Spleen (tissue), 11 donors: ENCODE results near the gene COX7A2L. TPM values are rescaled to one million over a fixed set of nuclear protein-coding genes. Genes with fewer than 3 reads are reported as not detected.

Experiments
- DNase-seq: peaks from one replicate; pipeline ENCODE4 v3.0.0-alpha.2; 2020
- H3K27ac ChIP-seq, 8 donors: fragments of 200-600 bp; sonication (generic) in 7 of 8; 1 replicate in 4 of 8; 2 replicates in 4 of 8; pipeline versions ENCODE4 v1.5.0 to v1.8.0; 2016 to 2021; ENCODE audit warnings: inconsistent platforms in 4 of 8, mild to moderate bottlenecking in 4 of 8, moderate library complexity in 1 of 8
- H3K27me3 ChIP-seq, 7 donors: fragments of 200-600 bp; sonication (generic) in 6 of 7; replicated peaks in 1 of 7; 1 replicate in 4 of 7; 2 replicates in 3 of 7; pipeline versions ENCODE4 v1.5.0 to v1.8.0; 2016 to 2021; ENCODE audit warnings: inconsistent platforms in 3 of 7, mild to moderate bottlenecking in 1 of 7
- H3K36me3 ChIP-seq, 6 donors: fragments of 200-600 bp; sonication (generic) in 5 of 6; 1 replicate in 4 of 6; 2 replicates in 2 of 6; pipeline versions ENCODE4 v1.5.0 to v1.8.0; 2016 to 2021; ENCODE audit warnings: inconsistent platforms in 2 of 6
- H3K4me1 ChIP-seq, 6 donors: fragments of 200-600 bp; sonication (generic) in 5 of 6; 1 replicate in 3 of 6; 2 replicates in 3 of 6; pipeline versions ENCODE4 v1.5.0 to v1.8.0; 2016 to 2021; ENCODE audit warnings: inconsistent platforms in 3 of 6
- H3K4me3 ChIP-seq, 8 donors: fragments of 200-600 bp; sonication (generic) in 7 of 8; 1 replicate in 4 of 8; 2 replicates in 4 of 8; pipeline versions ENCODE4 v1.5.0 to v1.8.0; 2016 to 2021; ENCODE audit warnings: inconsistent platforms in 4 of 8, mild to moderate bottlenecking in 4 of 8, moderate library complexity in 2 of 8
- H3K9me3 ChIP-seq, 8 donors: fragments of 200-600 bp; sonication (generic) in 7 of 8; 1 replicate in 4 of 8; 2 replicates in 4 of 8; pipeline versions ENCODE4 v1.5.0 to v1.8.0; 2016 to 2021; ENCODE audit warnings: inconsistent platforms in 4 of 8
- POLR2A ChIP-seq, 3 donors: fragments of 450-650 bp; IDR thresholded peaks; one replicate each; pipeline ENCODE4 v1.5.1; 2017; ENCODE audit warnings: antibody characterized with exemption in 3 of 3, mild to moderate bottlenecking in 1 of 3
- POLR2AphosphoS5 ChIP-seq, 3 donors: sonication (generic); formaldehyde crosslinking; IDR thresholded peaks; one replicate each; pipeline ENCODE4 v1.5.1; 2017; ENCODE audit warnings: antibody characterized with exemption in 3 of 3
- WGBS, 5 donors: extraction: QIAGEN DNeasy Blood & Tissue Kit in 3 of 5; methylation state at CpG; one replicate each; pipeline versions ENCODE4 v1.1.5 to v1.1.7; 2013 to 2018; 5-methylcytosine and 5-hydroxymethylcytosine counted together
- intact Hi-C: fragments of 100-400 bp; cut with DNase I; formaldehyde crosslinking; loops from one replicate; pipeline ENCODE4 v1.15.0; 2023; ENCODE audit warnings: low total_unique reads
- polyA plus RNA-seq, 3 donors: library from polyadenylated mRNA; stranded (reverse); fragments of 200-250 nt; gene quantifications; one replicate each; pipeline ENCODE4 v1.2.1, GENCODE V29; 2013
- total RNA-seq, 7 donors: library from RNA; depleted of rRNA in 3 of 7; stranded (reverse); fragments of >200 nt in 3 of 7; fragmentation: NEBNext Ultra II Directional in 4 of 7; extraction: Animal tissue kit (Norgen Biotek cat#: 25700) in 4 of 7; gene quantifications; one replicate each; pipeline versions ENCODE4 v1.1.0 to v1.2.1, GENCODE V29; 2016 to 2021
- TF ChIP-seq, protein P1 (sequence below), 11 experiments: fragments of 200-600 bp in 7 of 11; fragments of 450-650 bp in 4 of 11; sonication (generic) in 4 of 11; IDR thresholded peaks in 8 of 11; conservative IDR thresholded peaks in 3 of 11; 1 replicate in 7 of 11; 2 replicates in 4 of 11; pipeline versions ENCODE4 v1.4.0 to v1.8.0; 2016 to 2021; ENCODE audit warnings: antibody characterized with exemption in 11 of 11, inconsistent platforms in 4 of 11, mild to moderate bottlenecking in 1 of 11
- donor health status: healthy with polysubstance abuse.
- donor health status: DM: no; HTN: no; CAD: no; lungs with moderate emphysema.
- donor health status: DM: no; HTN: no; CAD: no.
- donor health status: Bipolar disorder and iron deficiency.
- donor health status: healthy.
- donor health status: DM: no; HTN: no; CAD: no.
- donor health status: DM: yes; HTN: yes; CAD: no.

Gene COX7A2L
- total and polyA plus RNA-seq, 10 donors = 63.3 to 144 (median 101) TPM

- H3K4me3 ChIP-seq = no peak overlapping the region
- H3K27me3 ChIP-seq = no peaks in the 10 kb centered on the region
- peaks cover 0 to 7% (median 0%) of the 10 kb centered on the region in 6 donors for H3K4me1 ChIP-seq
- TF ChIP-seq, protein P1, sequence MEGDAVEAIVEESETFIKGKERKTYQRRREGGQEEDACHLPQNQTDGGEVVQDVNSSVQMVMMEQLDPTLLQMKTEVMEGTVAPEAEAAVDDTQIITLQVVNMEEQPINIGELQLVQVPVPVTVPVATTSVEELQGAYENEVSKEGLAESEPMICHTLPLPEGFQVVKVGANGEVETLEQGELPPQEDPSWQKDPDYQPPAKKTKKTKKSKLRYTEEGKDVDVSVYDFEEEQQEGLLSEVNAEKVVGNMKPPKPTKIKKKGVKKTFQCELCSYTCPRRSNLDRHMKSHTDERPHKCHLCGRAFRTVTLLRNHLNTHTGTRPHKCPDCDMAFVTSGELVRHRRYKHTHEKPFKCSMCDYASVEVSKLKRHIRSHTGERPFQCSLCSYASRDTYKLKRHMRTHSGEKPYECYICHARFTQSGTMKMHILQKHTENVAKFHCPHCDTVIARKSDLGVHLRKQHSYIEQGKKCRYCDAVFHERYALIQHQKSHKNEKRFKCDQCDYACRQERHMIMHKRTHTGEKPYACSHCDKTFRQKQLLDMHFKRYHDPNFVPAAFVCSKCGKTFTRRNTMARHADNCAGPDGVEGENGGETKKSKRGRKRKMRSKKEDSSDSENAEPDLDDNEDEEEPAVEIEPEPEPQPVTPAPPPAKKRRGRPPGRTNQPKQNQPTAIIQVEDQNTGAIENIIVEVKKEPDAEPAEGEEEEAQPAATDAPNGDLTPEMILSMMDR (IDR thresholded peaks at IDR 0.05 in 8 of 11, conservative IDR thresholded peaks at IDR 0.05 in 3 of 11) = no peak
- intact Hi-C loops = no loop called here
- DNase-seq = no peak
- no peaks in the 10 kb centered on the region for H3K9me3 ChIP-seq
- 96 to 100% (median 98%) methylated on average over 2 of the region's 2 CpGs for WGBS, 5 donors
- H3K36me3 ChIP-seq = peaks cover 2 to 100% (median 66%) of the 10 kb centered on the region in 6 donors
- H3K27ac ChIP-seq = no peak overlapping the region
Measured at GRCh38 chr2:42304059-42304713, 56.8 kb downstream of the COX7A2L start.

DNA sequence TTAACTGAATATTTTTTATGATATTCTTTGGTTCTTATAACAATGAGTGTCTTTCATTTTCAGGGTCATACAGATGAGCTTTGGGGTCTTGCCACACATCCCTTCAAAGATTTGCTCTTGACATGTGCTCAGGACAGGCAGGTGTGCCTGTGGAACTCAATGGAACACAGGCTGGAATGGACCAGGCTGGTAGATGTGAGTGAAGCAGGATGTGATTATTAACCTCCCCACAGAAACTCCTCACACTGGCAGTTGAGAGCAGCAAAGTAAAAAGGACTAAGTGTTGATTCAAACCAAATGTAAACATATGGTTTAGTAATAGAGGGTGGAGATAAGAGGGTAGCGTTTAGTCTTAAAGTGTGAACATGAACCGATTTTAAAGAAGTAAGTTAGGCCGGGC lies 57.8 kb downstream of the COX7A2L start:
- no peaks in the 10 kb centered on the region for H3K9me3 ChIP-seq
- TF ChIP-seq POLR2A (IDR thresholded peaks at IDR 0.05) (no peak), POLR2AphosphoS5 (IDR thresholded peaks at IDR 0.05) (no peak)
- TF ChIP-seq, protein P1 (IDR thresholded peaks at IDR 0.05 in 8 of 11, conservative IDR thresholded peaks at IDR 0.05 in 3 of 11) = no peak
- H3K27me3 ChIP-seq = no peaks in the 10 kb centered on the region
- peaks cover 0 to 17% (median 6%) of the 10 kb centered on the region in 6 donors for H3K4me1 ChIP-seq
- no peak for DNase-seq
- WGBS, 5 donors = 95 to 100% (median 97%) methylated on average over 3 of the region's 3 CpGs
- intact Hi-C loops = no loop called here
- H3K27ac ChIP-seq = no peak overlapping the region
- no peak overlapping the region for H3K4me3 ChIP-seq
- peaks cover 2 to 100% (median 70%) of the 10 kb centered on the region in 6 donors for H3K36me3 ChIP-seq

- Histone ChIP-seq H3K27me3 (no peaks in the 10 kb centered on the region), H3K36me3 (peaks cover 6 to 100% (median 60%) of the 10 kb centered on the region in 6 donors), H3K27ac (peak overlapping the region in 1 of 8 donors; percentile 69), H3K4me3 (no peak overlapping the region), H3K9me3 (no peaks in the 10 kb centered on the region), H3K4me1 (peaks cover 0 to 44% (median 30%) of the 10 kb centered on the region in 6 donors)
- no peak for DNase-seq
- intact Hi-C loops = no loop called here
- 88 to 96% (median 92%) methylated on average over 2 of the region's 2 CpGs for WGBS, 5 donors
- TF ChIP-seq POLR2AphosphoS5 (IDR thresholded peaks at IDR 0.05) (no peak), POLR2A (IDR thresholded peaks at IDR 0.05) (no peak)
- TF ChIP-seq, protein P1 (IDR thresholded peaks at IDR 0.05 in 8 of 11, conservative IDR thresholded peaks at IDR 0.05 in 3 of 11) = no peak
Measured at GRCh38 chr2:42300527-42300926, 60.5 kb downstream of the COX7A2L start.

Other genes starting within 250 kb of the COX7A2L start
- gene EML4, start 191.9 kb downstream of the COX7A2L start, total RNA-seq = 100 to 1,000 TPM in 4 of 7 donors, 10 to 100 TPM in 3; 75.2 to 176 (median 103) TPM
- gene EML4, start 191.9 kb downstream of the COX7A2L start, polyA plus RNA-seq = 10 to 100 TPM; 25.4 to 42.0 (median 32.0) TPM
- under 1 TPM in 1 of 7 donors, not detected in 6; 0.10 TPM for gene KCNG3, start 132.8 kb upstream of the COX7A2L start, total RNA-seq
- not detected for gene KCNG3, start 132.8 kb upstream of the COX7A2L start, polyA plus RNA-seq
- gene MTA3, start 207.4 kb upstream of the COX7A2L start, total RNA-seq = 10 to 100 TPM; 23.3 to 42.9 (median 28.8) TPM
- 10 to 100 TPM; 11.6 to 16.7 (median 16.3) TPM for gene MTA3, start 207.4 kb upstream of the COX7A2L start, polyA plus RNA-seq